OCI-LY3 (cell line): ENCODE measurements around the gene ITSN1.
"Not testable (repeated sequence)": the region's sequence is repeated elsewhere in the genome, so short reads cannot be mapped to it uniquely, and the experiment has no call there.

ENCODE experiments used
- H2AFZ ChIP-seq: fragments of 200-600, 300-600 bp; shearing (Covaris generic); 2 replicates; pipeline ENCODE4 v1.6.0; 2014; ENCODE audit warnings: antibody characterized with exemption, low read depth, low read length
- H3K27ac ChIP-seq: fragments of 200-600, 300-600 bp; sonication (generic); 2 replicates; pipeline ENCODE4 v1.5.1; 2014; ENCODE audit warnings: mild to moderate bottlenecking, low read length, moderate library complexity, mixed read lengths
- H3K27me3 ChIP-seq: fragments of 200-600, 300-600 bp; sonication (generic); 2 replicates; pipeline ENCODE4 v1.6.1; 2014; ENCODE audit warnings: low read depth, low read length, mixed read lengths
- H3K36me3 ChIP-seq: fragments of 200-600, 300-600 bp; sonication (generic); replicated peaks from 2 replicates; pipeline ENCODE3; 2014; ENCODE audit warnings: low read depth, low read length, mixed read lengths
- H3K4me1 ChIP-seq: fragments of 300-600, 200-600 bp; sonication (generic); 2 replicates; pipeline ENCODE4 v1.6.1; 2014; ENCODE audit warnings: low read length, mixed read lengths
- H3K4me2 ChIP-seq: fragments of 200-600, 300-600 bp; sonication (generic); 2 replicates; pipeline ENCODE4 v1.6.1; 2014; ENCODE audit warnings: low read length, mixed read lengths
- H3K4me3 ChIP-seq: fragments of 300-600, 200-600 bp; sonication (generic); 2 replicates; pipeline ENCODE4 v1.5.1; 2014; ENCODE audit warnings: antibody characterized with exemption, mild to moderate bottlenecking, low read length, moderate library complexity
- H3K79me2 ChIP-seq: fragments of 300-600, 200-600 bp; shearing (Covaris generic); 2 replicates; pipeline ENCODE4 v1.6.1; 2014; ENCODE audit warnings: mild to moderate bottlenecking, low read length, mixed read lengths
- H3K9ac ChIP-seq: fragments of 300-600, 200-600 bp; shearing (Covaris generic); 2 replicates; pipeline ENCODE4 v1.6.0; 2014; ENCODE audit warnings: mild to moderate bottlenecking, low read length, moderate library complexity
- H3K9me3 ChIP-seq: fragments of 200-600, 300-600 bp; shearing (Covaris generic); 2 replicates; pipeline ENCODE4 v1.6.1; 2014; ENCODE audit warnings: low read length, mixed read lengths; ENCODE audit not compliant: insufficient read depth
- H4K20me1 ChIP-seq: fragments of 200-600, 300-600 bp; sonication (generic); 2 replicates; pipeline ENCODE4 v1.6.1; 2016; ENCODE audit warnings: low read length, mixed read lengths; ENCODE audit not compliant: insufficient read depth
- EZH2phosphoT487 ChIP-seq: fragments of 200-600 bp; shearing (Covaris generic); IDR thresholded peaks from 2 replicates; pipeline ENCODE4 v1.6.1; 2018; ENCODE audit warnings: antibody characterized with exemption, mixed run types, low read depth
- TF ChIP-seq, protein P1 (sequence below): fragments of 200-600, 300-600 bp; sonication (generic); IDR thresholded peaks from 2 replicates; pipeline ENCODE4 v1.5.1; 2014; ENCODE audit warnings: antibody characterized with exemption, low read length, low read depth

ITSN1 gene

DNA sequence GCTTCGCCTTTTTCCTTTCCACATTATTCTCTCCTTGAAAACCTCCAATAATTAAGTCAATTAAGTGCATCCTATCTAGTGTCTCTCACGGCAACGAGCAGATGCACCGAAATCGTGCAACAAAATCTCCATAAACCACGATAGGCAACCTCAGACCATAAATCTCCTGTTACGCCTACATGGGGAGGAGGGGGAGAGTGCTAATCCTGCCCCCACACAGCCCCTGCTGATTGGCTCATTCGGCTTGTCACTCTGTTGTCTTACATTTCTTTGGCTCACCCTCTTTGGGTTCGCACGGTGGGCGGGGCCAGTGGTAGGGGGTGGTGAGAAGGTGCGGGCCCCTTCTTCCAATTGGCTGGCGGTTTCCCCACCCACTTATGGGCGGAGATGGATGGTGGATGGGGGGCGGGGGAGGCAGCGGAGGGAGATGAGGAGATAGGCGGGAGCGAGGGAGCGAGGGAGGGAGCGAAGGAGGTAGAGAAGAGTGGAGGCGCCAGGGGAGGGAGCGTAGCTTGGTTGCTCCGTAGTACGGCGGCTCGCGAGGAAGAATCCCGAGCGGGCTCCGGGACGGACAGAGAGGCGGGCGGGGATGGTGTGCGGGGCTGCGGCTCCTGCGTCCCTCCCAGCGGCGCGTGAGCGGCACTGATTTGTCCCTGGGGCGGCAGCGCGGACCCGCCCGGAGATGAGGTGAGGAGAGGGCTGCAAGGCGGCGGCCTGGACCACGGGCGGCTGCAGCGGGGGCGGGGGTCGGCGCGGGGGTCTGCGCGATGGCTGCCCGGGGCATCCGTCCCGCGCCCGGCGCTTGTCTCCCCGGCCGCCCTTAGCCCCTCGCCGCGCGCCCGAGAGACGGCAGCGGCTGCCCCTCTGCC, at the start of gene ITSN1:
TSS of gene ITSN1 (plus strand) at position 475 of the 869 bp plus-strand sequence. CDS start 76,328 bp downstream, outside the sequence.
- Histone ChIP-seq H3K9ac (peak within 1 kb of the TSS; percentile 96), H2AFZ (peak within 1 kb of the TSS; percentile 78), H3K79me2 (peaks cover 17% of the 10 kb centered on the region), H3K4me3 (peak within 1 kb of the TSS; percentile 92), H3K4me1 (peaks cover 9% of the 10 kb centered on the region), H3K27ac (peak within 1 kb of the TSS; percentile 79), H4K20me1 (no peaks in the 10 kb centered on the region), H3K27me3 (peaks cover 3% of the 10 kb centered on the region; the same call in 1 of the 2 replicates), H3K36me3 (no peaks in the 10 kb centered on the region), H3K9me3 (no peaks in the 10 kb centered on the region), H3K4me2 (peak within 1 kb of the TSS; percentile 88)
- no peak for TF ChIP-seq EZH2phosphoT487
- TF ChIP-seq, protein P1, sequence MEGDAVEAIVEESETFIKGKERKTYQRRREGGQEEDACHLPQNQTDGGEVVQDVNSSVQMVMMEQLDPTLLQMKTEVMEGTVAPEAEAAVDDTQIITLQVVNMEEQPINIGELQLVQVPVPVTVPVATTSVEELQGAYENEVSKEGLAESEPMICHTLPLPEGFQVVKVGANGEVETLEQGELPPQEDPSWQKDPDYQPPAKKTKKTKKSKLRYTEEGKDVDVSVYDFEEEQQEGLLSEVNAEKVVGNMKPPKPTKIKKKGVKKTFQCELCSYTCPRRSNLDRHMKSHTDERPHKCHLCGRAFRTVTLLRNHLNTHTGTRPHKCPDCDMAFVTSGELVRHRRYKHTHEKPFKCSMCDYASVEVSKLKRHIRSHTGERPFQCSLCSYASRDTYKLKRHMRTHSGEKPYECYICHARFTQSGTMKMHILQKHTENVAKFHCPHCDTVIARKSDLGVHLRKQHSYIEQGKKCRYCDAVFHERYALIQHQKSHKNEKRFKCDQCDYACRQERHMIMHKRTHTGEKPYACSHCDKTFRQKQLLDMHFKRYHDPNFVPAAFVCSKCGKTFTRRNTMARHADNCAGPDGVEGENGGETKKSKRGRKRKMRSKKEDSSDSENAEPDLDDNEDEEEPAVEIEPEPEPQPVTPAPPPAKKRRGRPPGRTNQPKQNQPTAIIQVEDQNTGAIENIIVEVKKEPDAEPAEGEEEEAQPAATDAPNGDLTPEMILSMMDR = no peak

DNA sequence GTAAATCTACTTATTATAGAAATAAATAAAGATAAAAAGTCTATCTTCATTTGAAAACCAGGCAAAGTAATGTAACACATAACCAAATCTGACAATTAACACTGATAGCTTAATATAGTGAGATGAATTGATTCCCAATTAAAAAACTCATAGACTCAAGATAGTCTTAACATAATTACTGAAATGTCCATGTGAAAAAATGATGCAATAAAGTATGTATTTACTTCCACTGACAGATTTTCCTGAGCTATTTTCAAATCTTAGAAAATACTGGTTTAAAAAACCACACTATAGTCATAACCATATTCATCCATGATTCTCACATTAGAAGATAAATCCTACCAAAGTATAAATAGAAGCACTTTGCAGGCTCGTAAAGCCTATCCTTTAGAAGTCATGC, 44.2 kb upstream of the ITSN1 start:
- Histone ChIP-seq H3K4me1 (no peaks in the 10 kb centered on the region), H3K36me3 (peaks cover 7% of the 10 kb centered on the region), H3K4me3 (no peak overlapping the region), H3K27ac (no peak overlapping the region), H3K79me2 (no peaks in the 10 kb centered on the region), H3K27me3 (no peaks in the 10 kb centered on the region), H2AFZ (no peak overlapping the region), H3K9ac (no peak overlapping the region), H3K4me2 (no peak overlapping the region), H3K9me3 (no peaks in the 10 kb centered on the region), H4K20me1 (no peaks in the 10 kb centered on the region)
- TF ChIP-seq EZH2phosphoT487 = no peak
- TF ChIP-seq, protein P1 = no peak

DNA sequence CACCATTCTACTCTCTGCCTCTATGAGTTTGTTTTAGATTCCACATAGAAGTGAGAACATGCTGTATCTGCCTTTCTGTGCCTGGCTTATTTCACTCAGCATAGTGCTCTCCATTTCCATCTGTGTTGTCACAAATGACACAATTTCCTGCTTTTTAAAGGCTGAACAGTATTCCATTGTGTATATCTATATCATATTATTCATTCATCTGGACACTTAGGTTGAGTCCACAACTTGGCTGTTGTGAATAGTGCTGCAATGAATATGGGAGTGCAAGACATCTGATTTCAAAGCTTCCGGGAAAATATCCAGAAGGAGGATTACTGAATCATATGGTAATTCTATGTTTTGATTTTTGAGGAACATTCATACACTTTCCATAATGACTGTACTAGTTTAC, 33.7 kb upstream of the ITSN1 start:
- Histone ChIP-seq H3K9me3 (no peaks in the 10 kb centered on the region), H3K4me3 (no peak overlapping the region), H2AFZ (no peak overlapping the region), H3K79me2 (no peaks in the 10 kb centered on the region), H3K4me1 (no peaks in the 10 kb centered on the region), H3K4me2 (no peak overlapping the region), H3K27me3 (no peaks in the 10 kb centered on the region), H3K27ac (no peak overlapping the region), H3K9ac (no peak overlapping the region), H4K20me1 (no peaks in the 10 kb centered on the region), H3K36me3 (no peaks in the 10 kb centered on the region)
- TF ChIP-seq, protein P1 = no peak
- TF ChIP-seq EZH2phosphoT487 = no peak

DNA sequence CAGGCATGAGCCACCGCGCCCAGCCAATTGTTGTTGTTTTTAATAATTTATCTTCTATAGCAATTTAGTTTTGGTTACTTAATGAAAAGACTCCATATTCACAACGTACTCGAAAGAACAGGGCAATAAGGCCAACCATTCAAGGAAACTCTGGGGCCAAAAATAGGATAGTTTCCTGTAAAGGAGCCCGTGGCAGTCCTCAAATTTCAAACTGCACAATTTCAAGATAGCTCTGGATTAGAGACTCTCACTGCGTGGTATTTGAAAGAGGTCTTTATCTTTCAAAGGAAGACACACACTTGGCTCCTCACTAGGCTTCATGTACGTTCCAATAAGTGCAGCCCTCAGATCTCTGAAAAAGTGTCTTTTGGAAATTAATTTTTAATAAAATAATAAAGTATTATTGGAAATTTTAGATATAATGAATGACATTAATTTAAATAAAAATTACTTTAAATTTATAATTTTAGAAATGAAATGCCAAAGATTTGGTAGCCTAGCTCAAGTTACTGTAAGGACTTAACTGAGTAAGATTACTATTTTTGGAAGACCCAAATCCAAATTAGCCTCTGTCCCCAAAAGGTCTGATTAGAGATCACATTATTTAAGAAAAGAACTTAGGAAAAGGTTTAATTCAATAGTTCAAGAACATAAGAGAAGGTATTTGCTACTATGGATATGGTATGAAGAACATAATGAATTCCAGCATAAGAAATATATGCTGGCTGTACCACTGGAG, 31.1 kb upstream of the ITSN1 start:
- Histone ChIP-seq H3K79me2 (no peaks in the 10 kb centered on the region), H4K20me1 (no peaks in the 10 kb centered on the region), H3K4me2 (no peak overlapping the region), H3K36me3 (no peaks in the 10 kb centered on the region), H3K4me3 (no peak overlapping the region), H3K27me3 (no peaks in the 10 kb centered on the region), H3K4me1 (no peaks in the 10 kb centered on the region), H3K9me3 (no peaks in the 10 kb centered on the region), H3K27ac (no peak overlapping the region), H2AFZ (no peak overlapping the region), H3K9ac (no peak overlapping the region)
- TF ChIP-seq, protein P1 = no peak
- no peak for TF ChIP-seq EZH2phosphoT487

DNA sequence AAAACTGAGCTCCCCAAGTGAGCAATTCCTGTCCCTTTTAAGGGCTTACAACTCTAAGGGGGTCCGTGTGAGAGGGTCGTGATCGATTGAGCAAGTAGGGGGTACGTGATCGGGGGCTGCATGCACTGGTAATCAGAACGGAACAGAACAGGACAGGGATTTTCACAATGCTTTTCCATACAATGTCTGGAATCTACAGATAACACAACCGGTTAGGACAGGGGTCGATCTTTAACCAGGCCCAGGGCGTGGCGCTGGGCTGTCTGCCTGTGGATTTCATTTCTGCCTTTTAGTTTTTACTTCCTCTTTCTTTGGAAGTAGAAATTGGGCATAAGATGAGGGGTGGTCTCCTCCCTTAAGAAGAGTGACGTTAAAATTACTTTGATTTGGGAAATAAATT, 24.7 kb upstream of the ITSN1 start:
- not testable (repeated sequence) for H4K20me1 ChIP-seq, H3K4me3 ChIP-seq, H3K4me1 ChIP-seq, H2AFZ ChIP-seq, H3K9me3 ChIP-seq, H3K27me3 ChIP-seq, H3K4me2 ChIP-seq, H3K27ac ChIP-seq, H3K9ac ChIP-seq, H3K79me2 ChIP-seq, H3K36me3 ChIP-seq
